Stimulated activated CD4-positive, alpha-beta T cell treated with anti-CD3 and anti-CD28 coated beads, Interleukin-2, amount 100 ng/mL, for 24 hours (primary cell): Measurements from ENCODE around the gene PPP3R1.

Experiments
- DNase-seq, 2 donors: peaks; one replicate each; pipeline ENCODE4 v3.0.0-alpha.2; 2020

The PPP3R1 gene

GRCh38 chr2:68135448-68136320, 116.6 kb downstream of the PPP3R1 start:
- no peak for DNase-seq

GRCh38 chr2:68134554-68134953, 117.8 kb downstream of the PPP3R1 start:
- no peak for DNase-seq

- no peak for DNase-seq
Measured at GRCh38 chr2:68134120-68134519, 118.2 kb downstream of the PPP3R1 start.
